HG03457 (cell line): Measurements from ENCODE around the gene CDK5.
"Not testable (repeated sequence)": the region's sequence is repeated elsewhere in the genome, so short reads cannot be mapped to it uniquely, and the experiment has no call there.

Source experiments
- ATAC-seq: cut with Tn5 transposase; IDR thresholded peaks from one replicate; pipeline ENCODE4 v1.9.1; 2021; ENCODE audit warnings: moderate number of reproducible peaks; ENCODE audit not compliant: unreplicated experiment

The CDK5 gene

GRCh38 chr7:151058781-151059366 lies 1.2 kb upstream of the CDK5 start:
- ATAC-seq = no peak

DNA sequence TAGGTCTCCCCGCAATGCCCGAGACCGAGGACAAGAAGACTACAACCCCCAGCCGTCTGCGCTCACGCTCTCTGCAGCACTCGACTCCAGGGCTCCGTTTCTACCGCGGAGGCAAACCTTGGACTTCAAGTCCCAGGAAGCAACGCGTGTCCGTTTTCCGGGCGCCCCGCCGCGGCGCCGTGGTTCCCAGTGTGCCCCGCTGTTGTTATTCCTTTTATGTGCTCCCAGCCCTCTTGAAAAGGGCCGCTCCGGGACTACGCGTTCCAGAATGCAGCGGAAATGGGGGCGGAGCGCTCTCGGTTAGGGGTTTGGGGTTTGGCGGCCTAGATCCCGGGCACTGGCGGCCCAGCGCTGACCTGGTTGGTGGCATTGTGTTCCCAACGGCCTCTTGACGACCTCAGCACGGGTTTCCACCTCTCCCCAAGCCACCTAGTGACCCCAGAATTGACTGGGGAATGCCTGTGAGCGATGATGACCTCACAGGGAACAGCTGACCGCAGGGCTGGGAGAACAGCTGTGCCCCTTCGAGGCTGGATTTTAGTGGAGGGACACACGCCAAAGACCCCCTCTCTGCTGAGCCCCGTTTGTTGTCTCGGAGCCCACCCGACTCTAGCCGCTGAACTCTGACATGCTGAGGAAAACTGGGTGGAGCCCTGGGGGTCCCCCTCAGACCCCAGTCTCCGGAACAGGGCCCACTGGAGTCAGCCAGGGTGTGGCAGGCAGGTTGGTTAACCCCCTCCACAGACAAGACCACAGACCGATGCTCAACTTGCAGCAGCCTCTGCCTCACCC lies 488 bp upstream of the CDK5 start:
- peak; percentile 85 for ATAC-seq

DNA sequence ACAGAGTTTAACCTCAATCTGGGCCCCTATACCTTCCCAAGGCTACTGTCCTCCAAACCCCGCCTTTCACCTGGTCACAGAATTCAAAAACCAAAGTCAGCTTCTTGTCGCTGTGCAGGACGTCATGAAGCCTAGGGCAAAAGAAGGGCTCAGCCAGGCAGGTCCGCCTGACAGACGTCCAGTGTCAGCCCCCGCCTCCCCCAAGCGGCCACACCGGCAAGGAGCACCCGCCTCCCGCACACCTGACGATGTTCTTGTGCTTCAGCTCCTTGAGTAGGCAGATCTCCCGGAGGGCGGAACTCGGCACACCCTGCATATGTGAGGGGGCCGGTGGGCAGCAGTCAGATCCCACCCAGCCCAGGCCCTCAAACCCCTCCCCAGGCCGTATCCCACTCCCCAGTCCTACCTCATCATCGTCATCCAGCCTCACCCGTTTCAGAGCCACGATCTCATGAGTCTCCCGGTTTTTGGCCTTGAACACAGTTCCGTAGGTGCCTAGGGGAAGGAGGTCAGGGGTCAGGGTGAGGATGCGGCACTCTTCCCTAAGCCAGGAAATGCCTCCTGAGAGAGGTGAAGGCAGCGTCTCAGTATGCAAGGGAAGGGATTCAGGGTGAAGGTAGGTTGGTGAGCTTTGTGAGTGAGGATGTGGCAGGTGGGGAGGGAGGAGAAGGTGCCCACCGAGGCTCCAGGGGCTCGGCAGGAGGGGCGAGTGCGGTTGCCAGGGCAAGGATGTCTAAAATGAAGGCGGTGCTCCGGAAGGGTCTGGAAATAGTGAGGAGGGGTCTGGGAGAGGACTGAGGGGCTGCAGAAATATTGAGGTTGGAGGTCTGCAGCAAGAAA lies 811 bp downstream of the CDK5 start:
- ATAC-seq = no peak

- no peak for ATAC-seq
Observed at GRCh38 chr7:151056283-151056665, 1.4 kb downstream of the CDK5 start.

DNA sequence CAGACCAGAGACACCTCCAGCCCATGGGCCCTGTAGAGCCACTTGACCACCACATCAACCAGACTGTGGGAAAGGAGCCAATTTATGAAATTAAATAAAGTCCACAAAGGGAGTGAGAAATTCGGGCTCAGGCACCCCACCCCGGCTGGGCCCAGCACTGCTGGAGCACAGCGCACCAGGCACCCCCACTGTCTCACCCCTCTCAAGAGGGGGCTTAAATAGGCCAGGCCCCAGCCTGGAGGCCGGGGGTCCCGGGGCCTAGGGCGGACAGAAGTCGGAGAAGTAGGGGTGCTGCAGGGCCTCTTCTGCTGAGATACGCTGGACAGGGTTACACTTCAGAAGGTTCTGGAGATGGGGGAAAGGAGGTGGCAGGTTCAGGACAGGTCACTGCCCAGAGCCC lies 3.9 kb downstream of the CDK5 start:
- ATAC-seq = no peak

GRCh38 chr7:151053096-151053495 lies 4.6 kb downstream of the CDK5 start:
- ATAC-seq = no peak

- no peak for ATAC-seq
Observed at GRCh38 chr7:151051108-151051507, 6.6 kb downstream of the CDK5 start.

- ATAC-seq = no peak
Observed at GRCh38 chr7:151048911-151049463, 8.7 kb downstream of the CDK5 start.

GRCh38 chr7:151047976-151048815 lies 9.5 kb downstream of the CDK5 start, which contains the start of gene ASIC3:
ASIC3 (plus strand) TSS chr7:151048531; CDS start chr7:151048886, 355 bp downstream.
- no peak for ATAC-seq

DNA sequence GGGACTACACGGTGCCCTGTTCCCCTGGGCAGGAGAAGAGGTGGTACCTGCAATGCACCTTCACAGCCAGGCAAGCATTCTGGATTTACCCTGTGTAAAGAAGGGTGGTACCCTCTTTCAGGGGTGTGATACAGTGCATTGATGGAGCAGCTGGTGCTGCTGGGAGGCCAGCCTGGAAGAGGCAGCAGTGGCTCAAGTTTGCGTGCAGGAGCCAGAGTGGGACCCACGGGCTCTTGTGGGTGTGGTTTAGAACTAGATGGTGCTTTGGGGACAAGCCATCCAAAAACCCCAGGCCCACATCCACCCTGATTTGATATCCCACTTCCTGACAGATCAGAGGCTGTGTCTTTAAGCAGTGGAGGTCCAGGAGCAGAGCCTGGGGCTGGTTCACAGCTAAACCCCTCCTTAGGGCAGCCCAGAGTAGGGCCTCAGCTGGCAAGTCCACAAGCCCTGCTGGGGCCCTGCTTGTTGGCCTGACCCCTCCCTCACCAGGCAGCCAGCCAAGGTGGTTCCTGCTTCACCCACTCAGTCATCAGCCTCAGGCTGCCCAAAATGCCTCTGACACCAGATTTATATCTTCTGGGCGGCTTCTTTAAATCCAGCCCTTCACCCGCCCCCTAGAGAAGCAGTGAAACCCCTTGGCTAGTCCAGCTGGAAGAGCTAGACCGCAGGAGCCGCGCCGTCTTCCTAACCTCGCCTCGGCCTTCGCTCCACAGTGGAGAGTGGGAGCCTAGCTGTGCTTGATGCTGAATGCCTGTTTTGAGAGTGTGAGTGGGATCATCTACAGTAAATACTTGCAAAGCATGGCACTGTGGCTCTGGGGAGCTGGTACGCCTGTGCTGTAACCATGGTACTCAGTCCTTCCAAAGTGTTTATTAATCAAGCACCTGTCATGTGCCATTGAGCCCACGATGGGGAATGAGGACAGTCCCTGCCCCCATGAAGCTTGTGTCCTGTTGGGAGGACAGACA lies 10.8 kb downstream of the CDK5 start:
- ATAC-seq = no peak

GRCh38 chr7:151045967-151046366 lies 11.7 kb downstream of the CDK5 start:
- no peak for ATAC-seq

DNA sequence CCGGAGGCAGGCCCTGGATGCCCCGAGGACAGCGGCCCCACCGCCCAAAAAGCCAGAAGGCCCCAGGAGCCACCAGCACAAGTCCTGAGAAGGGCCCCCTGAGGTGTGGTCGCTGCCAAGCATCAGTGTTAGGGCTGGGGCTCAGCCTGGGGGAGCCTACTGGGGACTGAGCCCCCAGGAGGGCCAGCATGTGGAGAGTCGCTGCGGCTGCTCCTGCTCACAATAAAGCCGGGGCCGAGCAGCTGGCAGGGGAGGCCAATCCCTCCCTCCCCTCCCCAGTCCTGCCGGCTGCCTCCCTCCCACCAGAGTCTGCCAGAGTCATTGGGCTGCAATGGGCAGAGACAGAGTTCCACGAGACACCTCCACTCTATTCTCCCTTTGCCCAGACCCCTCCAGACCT lies 12.4 kb downstream of the CDK5 start:
- no peak for ATAC-seq

DNA sequence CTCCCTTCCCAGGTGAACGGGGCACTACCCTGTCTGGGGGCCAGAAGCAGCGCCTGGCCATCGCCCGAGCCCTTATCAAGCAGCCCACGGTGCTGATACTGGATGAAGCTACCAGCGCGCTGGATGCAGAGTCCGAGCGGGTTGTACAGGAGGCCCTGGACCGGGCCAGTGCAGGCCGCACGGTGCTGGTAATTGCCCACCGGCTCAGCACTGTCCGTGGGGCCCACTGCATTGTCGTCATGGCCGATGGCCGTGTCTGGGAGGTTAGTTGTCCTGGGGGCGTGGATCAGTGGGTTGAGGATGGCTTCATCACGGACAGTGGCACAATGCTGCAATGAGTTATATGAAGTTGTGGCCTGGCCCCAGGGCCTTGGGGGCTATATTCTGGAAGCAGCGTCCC lies 13.7 kb downstream of the CDK5 start:
- no peak for ATAC-seq

GRCh38 chr7:151043449-151043848 lies 14.2 kb downstream of the CDK5 start:
- ATAC-seq = not testable (repeated sequence)

GRCh38 chr7:151040616-151041375 lies 16.9 kb downstream of the CDK5 start:
- ATAC-seq = no peak

GRCh38 chr7:151039850-151040548 lies 17.7 kb downstream of the CDK5 start:
- no peak for ATAC-seq

DNA sequence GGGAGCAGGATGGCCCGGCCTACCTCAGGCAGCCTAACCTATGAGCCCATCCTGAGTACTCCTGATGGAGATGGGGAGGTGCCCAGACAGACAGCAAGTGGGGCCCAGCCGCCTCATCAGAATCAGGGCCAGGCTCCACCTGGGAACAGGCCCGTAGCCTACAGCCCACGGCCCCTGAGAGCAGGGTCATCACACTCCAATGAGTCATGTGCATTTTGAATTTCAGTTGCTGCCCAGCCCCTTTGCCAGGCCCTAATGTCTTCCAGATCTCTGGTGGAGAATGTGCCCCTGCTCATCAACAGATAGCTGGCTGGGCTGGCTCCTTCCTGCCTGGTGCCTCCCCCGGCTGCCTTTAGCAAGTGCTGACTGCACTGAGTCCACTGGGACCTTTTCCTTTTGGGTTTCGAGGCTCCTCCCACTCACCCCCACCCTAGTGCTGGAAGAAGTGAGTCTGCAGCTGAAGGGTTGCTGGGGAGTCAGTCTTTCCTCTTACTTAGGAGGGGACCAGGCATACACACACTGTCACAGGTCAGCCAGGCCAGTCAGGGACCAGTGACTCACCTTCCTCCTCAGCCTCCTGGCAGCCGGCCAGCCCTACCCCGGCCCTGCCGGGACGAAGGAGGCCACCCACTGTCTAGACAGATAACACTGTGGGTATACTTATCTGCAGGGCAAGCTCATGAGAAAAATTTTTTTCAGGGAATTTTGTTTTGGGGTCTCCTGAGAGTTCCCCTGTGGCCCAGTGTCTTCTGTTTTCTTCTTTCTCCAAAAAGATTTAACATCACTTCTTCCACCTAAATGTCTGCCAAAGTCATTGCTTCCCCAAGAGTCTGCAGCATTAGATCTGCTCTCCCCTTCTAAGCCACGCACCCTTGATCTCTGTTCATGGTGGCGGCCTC lies 18.5 kb downstream of the CDK5 start:
- no peak for ATAC-seq
